HTERT RPE-1 (cell line): ENCODE results near the gene FGFBP3.

Source experiments
- in situ Hi-C: fragments of 300-500 bp; cut with MboI; formaldehyde crosslinking; loops from 4 replicates; pipeline ENCODE4 v1.14.3; 2020; ENCODE audit warnings: low sequenced_read_pairs

FGFBP3 gene, protein sequence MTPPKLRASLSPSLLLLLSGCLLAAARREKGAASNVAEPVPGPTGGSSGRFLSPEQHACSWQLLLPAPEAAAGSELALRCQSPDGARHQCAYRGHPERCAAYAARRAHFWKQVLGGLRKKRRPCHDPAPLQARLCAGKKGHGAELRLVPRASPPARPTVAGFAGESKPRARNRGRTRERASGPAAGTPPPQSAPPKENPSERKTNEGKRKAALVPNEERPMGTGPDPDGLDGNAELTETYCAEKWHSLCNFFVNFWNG

DNA sequence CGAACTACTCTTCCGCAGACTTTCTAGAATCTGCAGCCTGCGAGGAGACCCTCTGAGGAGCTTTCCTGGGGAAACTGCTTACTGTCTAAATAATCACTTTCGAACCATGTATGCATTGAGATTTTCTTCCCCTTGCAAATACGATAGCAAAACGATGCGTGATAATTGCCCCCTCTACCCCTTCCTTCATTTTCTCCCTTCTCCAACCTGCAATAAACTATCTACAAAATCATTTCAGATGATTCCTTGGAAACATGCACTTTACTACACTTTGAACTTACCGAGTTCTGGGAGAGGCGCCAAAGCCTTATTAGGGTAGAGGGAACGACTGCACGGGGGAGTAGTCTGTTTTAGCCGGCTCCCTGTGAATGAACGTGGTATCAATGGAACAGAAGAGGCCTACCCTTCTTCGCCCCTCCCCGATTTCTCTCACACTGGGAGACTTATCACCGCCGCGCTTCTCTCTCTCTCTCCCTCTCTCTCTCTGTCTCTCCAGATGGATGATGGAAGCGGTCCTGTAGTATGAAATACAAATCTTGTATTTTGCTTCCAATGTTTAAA, at the start of gene FGFBP3:
FGFBP3 (minus strand) TSS at position 370 of the 561 bp plus-strand sequence. CDS start 517 bp downstream, outside the sequence.
- in situ Hi-C loops = no loop called here

DNA sequence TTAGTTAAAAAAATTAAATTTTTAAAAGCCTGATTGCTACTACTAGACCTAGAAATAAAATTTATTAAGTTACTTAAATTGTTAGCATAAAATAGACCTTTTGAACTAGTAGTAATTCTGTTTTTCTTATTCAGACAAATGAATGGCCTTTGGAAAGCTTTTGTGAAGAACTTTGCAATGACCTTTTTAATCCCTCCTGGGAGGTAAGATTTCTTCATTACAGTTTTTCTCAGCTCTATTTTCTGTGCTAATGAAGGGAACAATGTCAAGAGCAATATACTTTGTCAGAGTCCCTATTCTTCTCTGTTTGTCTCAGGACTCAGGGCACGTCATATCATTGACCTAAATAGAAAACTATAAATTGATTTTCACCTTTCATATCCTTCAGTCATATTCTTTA, 47.8 kb upstream of the FGFBP3 start:
- in situ Hi-C loops = no loop called here

DNA sequence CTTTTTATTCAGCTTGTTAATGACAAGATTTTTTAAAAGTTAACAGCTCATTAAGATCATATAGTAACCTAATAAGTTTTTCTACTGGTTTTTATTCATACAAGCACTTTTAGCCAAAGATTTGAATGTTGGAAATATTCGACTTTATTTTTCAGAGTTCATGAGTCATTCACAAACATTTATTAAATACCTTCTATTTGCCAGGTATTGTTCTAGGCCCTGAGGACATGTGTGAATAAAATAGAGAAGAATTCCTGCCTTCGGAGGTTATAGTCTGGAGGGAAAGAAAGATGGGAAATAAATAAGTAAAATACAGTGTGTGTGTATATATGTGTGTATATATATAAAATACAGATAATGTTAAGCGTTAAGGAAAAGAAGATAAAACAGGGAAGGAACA, 45.8 kb upstream of the FGFBP3 start:
- in situ Hi-C loops = no loop called here

DNA sequence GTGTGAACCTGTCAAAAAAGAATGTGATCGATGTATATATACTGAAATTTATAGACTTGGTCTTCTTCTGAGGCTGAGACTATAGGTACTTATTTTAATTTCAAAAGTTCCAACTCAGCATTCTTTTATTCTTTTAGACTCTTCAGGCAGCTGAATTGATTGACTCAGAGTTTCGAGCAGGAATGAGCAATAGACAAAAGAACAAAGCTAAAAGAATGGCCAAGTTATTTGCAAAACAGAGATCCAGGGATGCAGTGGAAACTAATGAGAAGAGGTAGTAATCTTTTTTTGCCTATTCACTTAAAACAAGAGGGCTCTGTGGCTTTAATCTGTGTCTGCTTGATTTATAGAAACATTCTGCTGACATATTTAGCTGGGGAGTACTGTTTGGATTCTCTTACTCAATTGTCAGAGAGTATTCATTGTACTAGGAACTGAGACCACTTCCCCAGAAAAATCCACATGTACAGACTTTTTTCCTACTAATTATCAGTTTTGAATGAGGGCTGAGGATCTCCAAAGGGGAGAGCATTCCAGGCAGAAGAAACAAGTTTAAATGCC, 44.4 kb upstream of the FGFBP3 start:
- in situ Hi-C loops = no loop called here

DNA sequence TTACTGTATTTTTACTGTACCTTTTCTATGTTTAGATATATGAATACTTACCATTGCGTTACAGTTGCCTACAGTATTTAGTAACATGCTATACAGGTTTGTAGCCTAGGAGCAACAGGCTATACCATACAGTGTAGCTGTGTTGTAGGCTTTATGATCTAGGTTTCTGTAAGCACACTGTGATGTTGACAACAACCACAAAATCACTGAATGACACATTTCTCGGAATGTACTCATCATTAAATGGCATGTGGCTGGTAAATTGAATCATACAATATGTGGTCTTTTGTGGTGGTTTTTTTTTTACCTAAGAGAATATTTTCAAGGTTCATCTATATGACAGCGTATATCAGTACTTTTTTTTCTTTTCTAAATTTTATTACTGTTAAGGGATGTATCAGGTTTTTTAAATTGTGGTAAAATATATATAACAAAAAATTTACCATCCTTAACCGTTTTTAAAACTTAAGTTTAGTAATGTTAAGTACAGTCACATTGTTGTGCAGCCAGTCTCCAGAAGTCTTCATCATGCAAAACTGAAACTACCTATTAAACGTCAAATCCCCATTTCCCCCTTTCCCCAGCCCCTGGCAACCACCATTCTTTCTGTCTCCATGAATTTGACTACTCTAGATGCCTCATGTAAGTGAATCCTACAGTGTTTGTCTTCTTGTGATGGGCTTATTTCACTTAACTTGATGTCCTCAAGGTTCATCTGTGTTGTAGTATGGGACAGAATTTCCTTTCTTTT, 35.8 kb upstream of the FGFBP3 start:
- in situ Hi-C loops = no loop called here

DNA sequence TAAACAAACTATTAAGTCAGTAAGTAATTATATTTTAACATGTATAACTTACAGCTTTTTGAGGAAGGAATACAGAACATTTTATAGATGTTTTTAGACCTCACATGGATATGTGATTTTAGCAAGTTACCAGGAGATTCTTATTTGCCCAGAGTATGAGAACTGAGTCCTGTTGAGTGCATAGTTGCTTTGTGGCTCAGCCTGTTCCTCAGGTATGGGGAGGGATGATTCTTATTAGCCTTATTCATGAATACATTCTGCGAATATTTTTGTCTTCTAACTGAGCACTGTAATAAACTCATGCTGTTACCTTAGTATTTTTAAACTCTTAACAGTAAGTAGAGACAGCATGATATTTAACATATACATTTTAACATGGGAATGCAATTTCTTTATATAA, 32.1 kb upstream of the FGFBP3 start:
- in situ Hi-C loops = no loop called here

DNA sequence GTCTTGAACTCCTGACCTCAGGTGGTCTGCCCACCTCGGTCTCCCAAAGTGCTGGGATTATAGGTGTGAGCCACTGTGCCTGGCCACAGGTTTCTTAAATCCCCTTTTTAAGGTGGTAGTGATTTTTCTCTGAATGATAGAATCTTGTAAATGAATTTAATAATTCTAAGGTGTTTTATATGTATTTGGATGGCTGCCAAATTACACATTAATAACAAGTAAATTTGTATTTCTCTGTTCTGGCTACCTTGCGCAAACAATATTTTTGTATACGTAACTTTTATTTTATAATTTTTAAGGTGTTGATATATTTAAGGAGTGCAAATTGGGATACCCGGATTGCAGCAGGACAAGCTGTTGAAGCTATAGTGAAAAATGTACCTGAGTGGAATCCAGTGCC, 30.4 kb upstream of the FGFBP3 start:
- in situ Hi-C loops = no loop called here

DNA sequence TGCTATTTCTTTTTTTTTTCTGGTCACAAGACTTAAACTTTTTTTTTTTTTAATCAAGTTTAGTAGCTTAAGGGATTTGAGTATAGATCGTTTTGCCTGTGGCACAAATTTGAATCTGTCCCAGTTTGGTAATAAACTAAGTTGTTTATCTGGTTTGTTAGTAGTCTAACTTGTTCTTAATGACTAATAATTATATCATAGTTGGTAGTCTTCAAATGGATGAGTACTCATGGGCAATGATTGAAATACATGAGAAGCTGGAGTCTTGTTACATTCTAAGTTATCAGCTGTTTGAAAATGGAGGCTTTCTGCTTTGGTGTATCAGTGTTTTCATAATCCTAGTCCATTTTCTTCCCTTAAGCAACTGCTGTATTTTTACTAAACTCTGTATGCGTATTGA, 26.6 kb upstream of the FGFBP3 start:
- in situ Hi-C loops = no loop called here

DNA sequence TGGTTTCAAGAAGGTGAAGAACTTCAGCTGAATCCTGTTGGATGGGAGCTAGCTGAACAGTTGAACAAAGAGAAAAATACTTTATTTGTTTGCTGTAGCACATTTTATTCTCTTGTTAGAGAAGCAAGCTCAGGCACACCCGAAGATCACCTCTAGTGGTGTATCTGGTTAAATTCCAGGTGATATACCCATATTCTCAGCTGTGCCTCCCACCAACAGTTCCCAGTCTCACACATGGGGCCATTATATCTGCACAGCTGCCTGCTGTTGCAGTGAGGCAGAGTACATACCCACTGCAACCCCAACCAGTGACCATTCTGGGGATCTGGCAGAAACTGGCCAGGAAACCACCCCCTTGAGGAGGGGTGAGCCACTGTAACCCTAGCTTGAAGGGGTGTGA, 23.5 kb upstream of the FGFBP3 start:
- in situ Hi-C loops = no loop called here

DNA sequence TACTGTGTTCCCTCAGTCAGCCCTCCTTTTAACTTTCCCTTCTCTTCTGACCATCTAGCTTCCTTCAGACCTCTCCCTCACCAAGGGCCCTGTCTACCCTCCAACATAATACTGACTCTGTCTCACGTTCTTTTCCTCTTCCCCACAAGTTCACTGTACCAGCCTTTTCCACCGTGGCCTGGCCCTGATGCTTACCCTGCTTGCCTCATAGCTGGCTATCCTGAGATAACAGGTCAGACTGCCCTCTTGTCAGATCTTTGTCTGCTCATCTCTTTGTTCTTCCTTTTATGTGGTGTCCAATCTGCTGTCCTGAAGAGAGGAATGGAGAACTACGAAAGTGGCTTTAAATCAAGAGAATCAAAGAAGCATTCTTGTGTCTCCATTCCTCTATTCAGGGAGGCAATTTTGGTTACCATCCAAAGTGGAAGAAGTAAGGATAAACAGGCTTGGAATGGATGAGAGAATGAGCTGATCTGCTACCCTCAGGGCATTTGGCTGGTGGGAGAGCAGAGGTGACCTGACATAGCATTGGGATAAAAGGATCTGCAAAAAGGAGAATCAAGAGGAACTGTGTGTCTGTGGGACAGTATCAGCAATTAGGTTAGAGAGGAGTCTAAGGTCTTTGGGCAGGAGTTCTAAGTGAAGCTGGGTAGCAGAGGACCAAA, 22.4 kb upstream of the FGFBP3 start:
- in situ Hi-C loops = no loop called here

DNA sequence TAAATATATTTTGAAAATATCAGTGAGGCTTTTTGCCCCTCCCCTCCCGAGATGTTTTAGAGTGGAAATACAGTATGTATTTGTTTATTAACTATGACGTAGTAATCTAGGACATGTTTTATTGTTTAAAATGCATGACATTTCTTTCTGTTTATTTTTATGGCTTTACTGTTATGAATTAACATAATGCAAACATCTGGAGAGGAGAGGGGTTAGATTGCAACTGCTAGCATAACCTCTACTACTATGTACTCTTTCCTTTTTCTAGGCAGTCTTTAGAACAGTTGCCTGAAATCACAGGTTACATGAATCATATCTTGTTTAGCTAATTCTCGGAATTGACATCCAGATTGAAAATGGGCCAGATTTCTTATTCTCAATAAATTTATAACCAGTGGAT, 21.7 kb upstream of the FGFBP3 start:
- in situ Hi-C loops = no loop called here

DNA sequence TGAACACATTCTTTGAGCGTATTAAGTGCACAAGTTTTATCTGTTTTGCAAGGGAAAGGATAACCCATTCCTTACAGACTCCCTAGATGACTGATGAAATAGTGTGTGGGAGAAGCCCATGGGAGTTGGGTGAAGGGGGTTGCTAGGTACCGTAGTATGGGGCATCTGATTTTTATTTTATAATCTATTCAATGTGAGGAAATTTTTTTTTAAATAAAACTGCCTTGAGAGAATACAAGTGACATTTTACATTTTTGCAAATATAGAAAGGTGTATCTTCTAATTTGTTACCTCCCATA, 15.7 kb upstream of the FGFBP3 start:
- in situ Hi-C loops = no loop called here

DNA sequence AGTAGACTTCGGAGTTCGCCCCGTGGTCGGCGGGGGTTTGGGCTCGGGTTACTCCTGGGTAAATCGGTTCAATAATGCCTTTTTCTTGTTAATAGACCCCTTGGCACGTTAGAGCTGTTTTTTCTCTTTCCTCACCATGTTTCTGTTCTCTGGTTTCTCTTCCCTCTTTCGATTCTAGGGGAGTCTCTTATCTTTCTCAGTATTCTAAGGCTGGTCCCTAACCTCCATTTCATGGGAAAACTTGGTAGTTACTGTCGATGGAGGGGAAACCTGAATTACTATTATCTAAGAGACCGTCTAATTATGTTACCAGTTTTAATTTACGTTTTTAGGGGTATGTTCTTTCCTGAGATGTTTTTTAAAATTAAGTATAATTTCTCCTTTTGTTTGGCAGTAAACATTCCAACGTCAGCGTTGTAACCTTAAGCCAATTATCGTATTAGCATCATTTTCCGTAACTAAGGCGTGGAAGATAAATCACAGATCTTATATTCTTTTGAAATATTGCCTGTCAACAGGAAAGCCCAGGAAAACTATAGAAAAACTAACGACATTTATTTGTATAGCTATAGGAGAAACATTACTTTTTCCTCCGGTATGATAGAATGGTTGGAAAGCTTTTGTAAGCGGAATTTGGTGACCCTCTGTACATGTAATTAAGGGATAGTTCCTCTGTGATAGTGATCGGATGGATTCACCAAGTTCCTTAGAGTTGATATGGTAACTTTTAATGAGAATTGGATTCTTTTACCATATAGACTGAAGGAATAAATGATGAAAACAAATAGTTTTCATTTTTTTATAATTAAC, 15.1 kb upstream of the FGFBP3 start:
- in situ Hi-C loops = no loop called here

DNA sequence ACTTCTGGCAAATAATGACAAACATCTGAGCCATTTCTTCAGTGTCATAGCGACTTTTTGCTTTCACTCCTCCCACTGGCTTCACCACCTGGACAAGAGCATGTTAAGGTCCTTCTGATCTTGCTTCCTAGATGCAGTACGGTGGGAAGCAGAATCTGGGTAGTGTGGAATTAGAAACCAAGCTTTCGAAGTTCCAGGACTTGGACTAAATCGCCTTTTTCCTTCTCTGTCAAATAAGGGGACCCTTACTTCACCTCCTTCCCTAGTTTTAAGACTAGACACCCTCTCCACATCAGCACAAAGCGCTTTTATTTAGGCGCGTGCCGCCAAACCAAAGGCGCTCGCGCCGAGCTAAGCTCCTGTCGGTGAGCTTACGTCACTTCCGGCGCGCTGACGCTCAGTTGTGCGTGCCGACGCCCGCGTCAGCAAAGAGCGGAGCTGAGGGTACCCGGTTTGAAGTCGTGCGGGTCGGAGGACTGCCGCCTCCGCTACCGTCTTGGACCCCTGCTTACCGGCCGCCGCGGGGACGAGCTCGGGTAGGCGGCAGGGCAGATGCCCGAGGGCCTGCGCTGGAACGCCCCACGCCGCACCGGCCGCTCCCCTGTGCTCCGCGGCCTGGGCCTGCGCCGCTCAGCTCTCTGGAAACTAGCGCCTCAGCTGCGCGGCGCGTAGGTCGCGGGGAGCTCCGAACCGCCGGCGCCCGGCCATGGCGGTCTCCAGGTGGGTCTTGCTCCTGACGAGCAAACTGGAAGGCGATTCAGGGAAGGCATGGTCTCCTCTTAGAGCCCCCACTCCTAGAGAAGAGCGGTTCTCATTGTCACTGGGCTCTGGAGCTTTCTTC, 14.3 kb upstream of the FGFBP3 start, which contains the start of gene BTAF1:
BTAF1 (plus strand) TSS at position 400 of the 841 bp plus-strand sequence; CDS start at position 707, 307 bp downstream.
- in situ Hi-C loops = no loop called here

DNA sequence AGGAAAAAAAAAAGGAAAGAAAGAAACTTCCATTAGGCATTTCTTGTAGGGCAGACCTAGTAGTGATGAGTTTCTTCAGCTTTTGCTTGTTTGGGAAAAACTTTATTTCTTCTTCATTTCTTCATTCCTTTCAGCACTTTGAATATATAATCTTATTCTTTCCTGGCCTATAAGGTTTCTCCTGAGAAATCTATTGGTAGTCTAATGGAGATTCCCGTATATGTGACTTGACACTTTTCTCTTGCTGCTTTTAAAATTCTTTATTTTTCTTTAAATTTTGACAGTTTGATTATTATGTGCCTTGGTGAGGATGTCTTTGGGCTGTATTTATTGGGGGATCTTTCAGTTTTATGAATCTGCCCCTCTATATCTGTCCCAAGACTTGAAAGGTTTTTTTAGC, 10.4 kb upstream of the FGFBP3 start:
- in situ Hi-C loops = no loop called here

DNA sequence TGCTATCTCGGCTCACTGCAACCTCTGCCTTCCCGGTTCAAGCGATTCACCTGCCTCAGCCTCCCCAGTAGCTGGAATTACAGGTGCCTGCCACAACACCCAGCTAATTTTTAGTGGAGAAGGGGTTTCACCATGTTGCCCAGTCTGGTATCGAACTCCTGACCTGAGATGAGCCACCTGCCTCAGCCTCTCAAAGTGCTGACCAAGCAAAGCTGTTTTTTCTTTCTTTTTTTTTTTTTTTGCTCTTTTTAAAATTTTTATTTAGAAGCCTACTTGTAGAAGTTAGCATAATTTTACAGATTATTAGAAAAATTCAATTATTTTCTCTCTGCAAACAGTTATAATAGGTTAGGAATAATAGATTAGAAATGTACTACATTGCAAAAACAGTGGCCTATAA, 1.2 kb upstream of the FGFBP3 start:
- in situ Hi-C loops = no loop called here

DNA sequence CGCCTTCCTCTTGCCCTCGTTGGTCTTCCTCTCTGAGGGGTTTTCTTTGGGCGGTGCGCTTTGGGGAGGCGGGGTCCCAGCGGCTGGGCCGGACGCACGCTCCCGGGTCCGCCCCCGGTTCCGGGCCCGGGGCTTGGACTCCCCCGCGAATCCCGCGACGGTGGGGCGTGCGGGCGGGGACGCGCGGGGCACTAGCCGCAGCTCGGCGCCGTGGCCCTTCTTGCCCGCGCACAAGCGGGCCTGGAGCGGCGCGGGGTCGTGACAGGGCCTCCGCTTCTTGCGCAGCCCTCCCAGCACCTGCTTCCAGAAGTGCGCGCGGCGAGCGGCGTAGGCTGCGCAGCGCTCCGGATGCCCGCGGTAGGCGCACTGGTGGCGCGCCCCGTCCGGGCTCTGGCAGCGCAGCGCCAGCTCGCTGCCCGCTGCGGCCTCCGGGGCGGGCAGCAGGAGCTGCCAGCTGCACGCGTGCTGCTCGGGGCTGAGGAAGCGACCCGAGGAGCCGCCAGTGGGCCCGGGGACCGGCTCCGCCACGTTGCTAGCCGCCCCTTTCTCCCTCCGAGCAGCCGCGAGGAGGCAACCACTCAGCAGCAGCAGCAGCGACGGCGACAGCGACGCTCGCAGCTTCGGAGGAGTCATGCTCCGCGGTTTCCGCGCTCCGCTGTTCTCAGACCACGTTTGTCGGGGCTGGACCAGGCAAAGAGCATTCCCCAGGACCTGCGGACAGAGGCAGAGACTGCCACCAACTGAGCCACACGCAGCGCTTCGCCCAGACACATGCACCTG, 759 bp downstream of the FGFBP3 start:
- in situ Hi-C loops = no loop called here

DNA sequence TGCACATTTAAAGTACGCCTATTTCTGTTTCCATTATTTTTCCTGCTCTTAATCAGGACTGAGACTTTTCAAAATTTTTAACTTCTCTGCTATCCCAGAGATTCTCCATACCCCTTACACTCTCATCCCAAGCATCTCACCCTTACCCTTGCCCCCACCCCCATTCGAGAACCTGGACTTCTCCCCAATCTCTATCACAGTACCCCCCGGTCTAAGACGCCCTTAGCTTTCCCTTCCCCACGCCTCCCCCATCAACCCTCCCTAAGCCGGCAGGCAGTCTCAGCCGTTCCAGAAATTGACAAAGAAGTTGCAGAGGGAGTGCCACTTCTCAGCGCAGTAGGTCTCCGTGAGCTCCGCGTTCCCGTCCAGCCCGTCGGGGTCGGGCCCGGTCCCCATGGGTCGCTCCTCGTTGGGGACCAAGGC, 1.4 kb downstream of the FGFBP3 start:
- in situ Hi-C loops = no loop called here

DNA sequence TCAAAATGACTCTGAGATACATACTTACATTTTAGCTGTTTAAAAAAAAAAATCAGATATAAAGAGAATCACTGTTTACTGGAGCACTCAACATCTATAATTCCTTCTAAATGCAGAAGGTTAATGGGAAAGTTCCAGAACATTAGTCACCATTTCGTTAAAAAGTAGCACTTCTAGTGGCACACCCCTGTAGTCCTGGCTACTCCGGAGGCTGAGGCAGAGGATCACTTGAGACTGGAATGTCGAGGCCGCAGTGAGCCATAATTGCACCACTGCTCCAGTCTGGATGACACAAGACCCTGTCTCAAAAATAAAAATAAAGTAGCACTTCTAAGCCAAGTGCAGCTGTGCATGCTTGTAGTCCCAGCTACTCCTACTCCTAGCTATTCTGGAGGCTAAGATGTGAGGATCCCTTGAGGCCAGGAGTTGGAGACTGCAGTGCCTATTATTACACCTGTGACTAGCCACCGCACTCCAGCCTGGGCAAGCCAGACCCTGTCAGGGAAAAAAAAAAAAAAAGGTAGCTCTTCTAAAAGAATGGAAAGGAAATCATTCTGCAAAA, 2.2 kb downstream of the FGFBP3 start:
- in situ Hi-C loops = no loop called here
